CD4-positive, alpha-beta T cell treated with Interferon alpha-2 for 1 hour (primary cell): ENCODE data around the gene RPS6KC1.
"Not testable (repeated sequence)": the region's sequence is repeated elsewhere in the genome, so short reads cannot be mapped to it uniquely, and the experiment has no call there.

Experiments
- DNase-seq, 2 donors: peaks; one replicate each; pipeline ENCODE4 v3.0.0-alpha.2; 2020 to 2022

RPS6KC1 gene

DNA sequence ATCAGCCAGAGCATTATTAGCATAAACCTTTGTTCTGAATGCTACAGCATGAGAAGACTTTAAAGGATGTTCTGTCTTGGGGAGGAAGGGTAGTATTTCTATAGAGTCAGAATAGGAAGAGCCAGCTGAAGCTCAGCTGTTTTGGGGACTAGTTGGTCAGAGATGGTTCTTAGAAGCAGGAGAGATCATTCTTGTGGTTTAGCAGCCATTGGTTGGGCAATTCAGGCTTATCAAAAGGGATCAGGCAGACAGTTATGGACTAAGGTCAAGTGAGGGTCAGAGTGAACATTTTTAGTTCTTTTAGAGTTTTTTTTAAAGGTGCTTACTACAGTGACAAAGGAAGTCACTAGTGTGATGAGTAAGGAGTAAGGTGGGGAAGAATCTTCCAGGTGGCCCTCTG lies 245.5 kb downstream of the RPS6KC1 start:
- no peak for DNase-seq

DNA sequence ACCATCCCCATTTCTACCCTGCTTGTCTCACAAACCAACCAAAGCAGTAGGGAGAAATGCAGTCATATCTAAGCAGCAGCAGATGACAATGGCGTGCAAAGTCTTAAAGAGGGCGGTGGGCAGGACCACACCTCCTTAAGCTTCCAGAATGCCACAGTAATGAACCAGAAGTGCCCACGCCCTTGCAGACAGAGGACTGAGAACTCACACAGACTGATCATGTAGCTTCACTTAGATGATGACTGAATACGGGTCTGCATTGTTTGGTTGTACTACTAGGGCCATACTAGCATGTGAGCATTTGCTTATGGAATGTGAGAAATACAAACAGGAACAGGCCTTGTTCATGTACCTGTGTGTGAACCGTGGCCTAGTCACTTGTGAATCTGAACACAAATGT lies 246.0 kb downstream of the RPS6KC1 start:
- no peak for DNase-seq

DNA sequence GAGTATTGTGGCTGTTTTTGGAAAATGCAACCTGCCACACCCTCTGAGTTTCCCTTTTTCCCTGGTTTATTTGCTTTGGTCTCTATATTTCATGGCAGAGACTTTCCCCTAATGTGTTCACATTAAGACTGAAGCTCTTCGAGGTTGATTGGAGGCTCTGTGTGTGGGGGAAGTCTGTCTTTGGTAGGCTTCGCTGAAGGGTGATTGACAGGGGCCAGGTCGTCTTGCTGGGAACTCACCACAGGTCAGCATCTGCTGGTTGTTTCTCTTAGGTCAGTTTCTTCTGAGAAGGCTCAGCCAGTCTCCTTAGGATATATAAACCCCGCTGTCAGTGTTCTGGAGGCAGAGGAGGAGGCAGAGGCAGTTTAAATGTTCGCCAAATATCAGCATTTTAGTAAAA lies 249.4 kb downstream of the RPS6KC1 start:
- DNase-seq, result no peak

DNA sequence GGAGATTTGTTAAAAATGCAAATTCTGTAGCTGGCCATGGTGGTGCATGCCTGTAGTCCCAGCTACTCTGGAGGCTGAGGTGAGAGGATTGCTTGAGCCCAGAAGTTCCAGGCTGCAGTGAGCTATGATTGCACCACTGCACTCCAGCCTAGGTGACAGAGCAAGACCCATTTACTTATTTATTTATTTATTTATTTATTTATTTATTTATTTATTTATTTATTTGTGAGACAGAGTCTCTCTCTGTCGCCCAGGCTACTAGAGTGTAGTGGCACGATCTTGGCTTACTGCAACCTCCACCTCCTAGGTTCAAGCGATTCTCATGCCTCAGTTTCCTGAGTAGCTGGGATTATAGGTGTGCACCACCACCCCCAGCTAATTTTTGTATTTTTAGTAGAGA lies 250.5 kb downstream of the RPS6KC1 start:
- not testable (repeated sequence) for DNase-seq

DNA sequence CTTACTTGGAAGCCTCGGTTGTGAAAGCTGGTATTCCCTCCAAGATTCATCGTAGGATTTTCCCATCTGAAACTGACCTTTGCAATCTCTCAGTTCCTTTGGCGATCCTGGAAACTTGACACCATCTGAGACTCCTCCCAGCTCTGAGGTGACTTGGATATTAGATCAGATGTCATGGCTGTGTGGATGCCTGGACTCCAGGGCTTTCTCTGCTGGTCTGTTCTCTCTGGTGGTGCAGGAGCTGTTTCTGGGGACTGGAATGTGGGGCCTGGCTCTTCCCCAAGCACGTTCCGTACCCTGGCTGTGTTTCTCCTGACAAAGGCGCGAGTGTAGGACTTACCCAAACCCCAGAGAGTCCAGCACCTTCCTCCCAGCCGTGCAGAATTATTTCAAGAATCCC lies 252.2 kb downstream of the RPS6KC1 start:
- no peak for DNase-seq

DNA sequence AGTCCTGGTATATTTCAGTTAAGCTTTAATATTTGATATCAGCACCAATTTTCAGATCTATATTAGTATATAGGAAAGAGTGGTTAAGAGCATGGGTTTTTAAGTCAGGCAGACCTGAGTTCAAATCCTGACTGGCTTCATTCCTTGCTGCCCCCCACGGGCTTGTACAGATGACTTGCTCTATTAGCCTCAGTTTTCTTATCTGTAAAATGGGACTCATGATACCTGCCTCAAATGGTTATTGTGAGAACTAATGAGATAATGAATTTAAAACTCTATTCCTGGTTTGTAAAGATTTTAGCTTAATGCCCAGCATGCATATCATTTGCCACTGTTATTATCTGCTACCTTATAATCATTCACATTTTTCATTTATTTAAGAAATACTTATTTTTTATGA lies 264.5 kb downstream of the RPS6KC1 start:
- DNase-seq, result no peak

DNA sequence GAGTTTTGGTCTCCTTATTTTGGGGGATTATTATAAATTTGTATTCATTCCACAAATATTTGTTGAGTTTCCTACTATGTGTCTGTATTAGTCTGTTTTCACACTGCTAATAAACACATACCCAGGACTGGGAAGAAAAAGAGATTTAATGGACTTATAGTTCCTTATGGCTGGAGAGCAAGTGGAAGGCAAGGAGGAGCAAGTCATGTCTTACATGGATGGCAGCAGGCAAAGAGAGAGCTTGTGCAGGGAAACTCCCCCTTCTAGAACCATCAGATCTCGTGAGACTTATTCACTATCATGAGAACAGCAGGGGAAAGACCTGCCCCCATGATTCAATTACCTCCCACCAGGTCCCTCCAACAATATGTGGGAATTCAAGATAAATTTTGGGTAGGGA lies 267.4 kb downstream of the RPS6KC1 start:
- DNase-seq, result not testable (repeated sequence)

DNA sequence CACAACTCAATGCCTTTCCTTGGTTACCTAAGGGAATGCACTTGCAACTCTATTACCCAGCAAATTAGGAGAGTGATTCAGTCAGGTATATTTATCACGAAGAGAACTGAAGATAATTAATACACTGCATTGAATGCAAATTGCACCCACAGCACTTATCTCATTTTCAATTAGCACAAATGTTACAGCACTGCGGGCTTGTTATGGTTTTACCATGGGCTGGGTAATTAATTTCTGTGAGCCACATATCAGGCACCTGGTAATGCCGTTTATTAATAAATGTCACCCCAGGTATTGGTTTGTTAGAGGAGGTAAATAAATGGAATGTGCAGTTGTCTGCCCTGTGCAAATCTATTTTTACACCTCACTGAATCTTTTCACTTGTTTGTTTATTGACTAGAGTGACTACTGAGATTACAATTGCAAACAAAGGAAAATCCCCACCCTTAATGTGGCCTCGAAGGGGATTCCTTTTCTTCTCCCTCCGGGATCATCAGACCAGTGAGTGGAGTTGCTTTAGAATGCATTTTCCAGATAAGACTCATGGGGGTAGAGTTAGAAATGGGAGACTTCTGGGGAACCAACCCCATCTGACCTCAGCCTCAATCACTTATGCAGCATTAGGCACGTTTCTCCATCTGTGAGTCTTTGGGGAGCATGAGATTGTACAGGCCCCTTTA lies 269.3 kb downstream of the RPS6KC1 start:
- no peak for DNase-seq
